ENCODE results near the gene AIP. TPM values are rescaled to one million over a fixed set of nuclear protein-coding genes. Genes with fewer than 3 reads are reported as not detected.

AIP gene
- total RNA-seq, 1 experiment from 2014 or later = 171 TPM

DNA sequence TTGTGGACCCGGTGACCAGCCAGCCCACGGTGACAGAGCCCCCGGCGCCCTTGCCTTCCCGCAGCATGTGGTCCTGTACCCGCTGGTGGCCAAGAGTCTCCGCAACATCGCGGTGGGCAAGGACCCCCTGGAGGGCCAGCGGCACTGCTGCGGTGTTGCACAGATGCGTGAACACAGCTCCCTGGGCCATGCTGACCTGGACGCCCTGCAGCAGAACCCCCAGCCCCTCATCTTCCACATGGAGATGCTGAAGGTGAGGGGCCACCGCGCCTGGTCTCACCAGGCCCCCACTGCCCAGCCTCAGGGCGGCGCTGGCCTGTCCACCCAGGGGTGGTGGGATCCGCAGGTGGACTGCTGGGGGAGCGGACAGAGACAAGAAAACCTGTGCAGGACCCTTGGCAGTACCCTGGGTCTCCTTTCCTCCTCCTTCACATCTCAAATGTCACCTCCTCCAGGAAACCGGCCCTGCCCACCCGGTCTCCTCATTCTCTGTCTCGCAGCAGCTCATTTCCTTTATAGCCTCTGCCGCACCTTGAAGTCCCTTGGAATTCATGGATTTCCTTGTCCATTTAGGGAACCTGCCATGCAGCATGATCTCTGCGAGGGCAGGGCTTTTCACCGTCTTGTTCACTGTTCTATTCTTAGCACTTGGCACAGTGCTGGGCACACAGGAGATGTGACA is 6.5 kb downstream of the AIP start:
- ChIA-PET POLR2A (ENCODE audit: unreplicated experiment) (no interaction called here), CTCF (no interaction called here)
- H3K4me2 ChIP-seq (ENCODE audit: low read length) = no peak overlapping the region
- H3K27me3 ChIP-seq (ENCODE audit: low read length) = no peaks in the 10 kb centered on the region
- no peak overlapping the region for H3K9ac ChIP-seq (ENCODE audit: low read length)
- BruUV-seq (replicated peaks) = no TSS peak
- no peaks in the 10 kb centered on the region for H3F3A ChIP-seq (ENCODE audit: low read length, unreplicated experiment)
- H2AFZ ChIP-seq (ENCODE audit: low read length) = no peak overlapping the region
- intact Hi-C loops (cut with micrococcal nuclease) = no loop called here
- H4K20me1 ChIP-seq (ENCODE audit: low read length) = no peaks in the 10 kb centered on the region
- TF ChIP-seq EZH2 (IDR thresholded peaks at IDR 0.05; ENCODE audit: low read length, unreplicated experiment) (no peak), CTCF (conservative IDR thresholded peaks at IDR 0.05; ENCODE audit: low read depth, low read length) (no peak), EZH2phosphoT487 (IDR thresholded peaks at IDR 0.05; ENCODE audit: borderline replicate concordance, low read length) (no peak)
- no peak overlapping the region for H3K27ac ChIP-seq (ENCODE audit: low read length)
- H3K4me1 ChIP-seq (ENCODE audit: insufficient read depth, low read length) = 0 out of 2 replicates have a peak, but pooled peaks cover 2% of the 10 kb centered on the region
- H3K9me3 ChIP-seq (ENCODE audit: low read length) = no peaks in the 10 kb centered on the region
- H3K9me2 ChIP-seq (replicated peaks; ENCODE audit: low read length) = no peaks in the 10 kb centered on the region
- no peaks in the 10 kb centered on the region; the same call in 1 of the 2 replicates for H3K36me3 ChIP-seq (ENCODE audit: low read depth, low read length)
- ATAC-seq (no peak), DNase-seq (no peak)
- H3K79me2 ChIP-seq (ENCODE audit: low read length) = peaks cover 9% of the 10 kb centered on the region
- no peak overlapping the region for H3K4me3 ChIP-seq (ENCODE audit: low read length)

GRCh38 chr11:67489885-67490726 is 7.3 kb downstream of the AIP start:
- no peak overlapping the region for H3K9ac ChIP-seq (ENCODE audit: low read length)
- TSS peak; percentile 47 for BruUV-seq (replicated peaks)

More at GRCh38 chr11:67489885-67490726, 7.3 kb downstream of the AIP start:
- Histone ChIP-seq H3K27me3 (ENCODE audit: low read length) (no peaks in the 10 kb centered on the region), H3K79me2 (ENCODE audit: low read length) (peaks cover 2% of the 10 kb centered on the region), H3K9me3 (ENCODE audit: low read length) (no peaks in the 10 kb centered on the region), H3F3A (ENCODE audit: low read length, unreplicated experiment) (no peaks in the 10 kb centered on the region), H3K27ac (ENCODE audit: low read length) (no peak overlapping the region), H2AFZ (ENCODE audit: low read length) (no peak overlapping the region), H3K36me3 (ENCODE audit: low read depth, low read length) (no peaks in the 10 kb centered on the region; the same call in 1 of the 2 replicates), H3K9me2 (replicated peaks; ENCODE audit: low read length) (no peaks in the 10 kb centered on the region), H4K20me1 (ENCODE audit: low read length) (no peaks in the 10 kb centered on the region), H3K4me3 (ENCODE audit: low read length) (no peak overlapping the region), H3K4me2 (ENCODE audit: low read length) (no peak overlapping the region), H3K4me1 (ENCODE audit: insufficient read depth, low read length) (no peaks in the 10 kb centered on the region)
- no peak for DNase-seq
- TF ChIP-seq EZH2 (IDR thresholded peaks at IDR 0.05; ENCODE audit: low read length, unreplicated experiment) = no peak
- TF ChIP-seq EZH2phosphoT487 (IDR thresholded peaks at IDR 0.05; ENCODE audit: borderline replicate concordance, low read length) = no peak
- TF ChIP-seq CTCF (conservative IDR thresholded peaks at IDR 0.05; ENCODE audit: low read depth, low read length) = no peak
- no peak; the same call in 1 of the 2 replicates for ATAC-seq
- intact Hi-C loops (cut with micrococcal nuclease) = no loop called here
- ChIA-PET POLR2A (ENCODE audit: unreplicated experiment) (no interaction called here), CTCF (no interaction called here)
